Tibial nerve (tissue), 4 donors: ENCODE measurements around the gene SERPINC1. TPM values are rescaled to one million over a fixed set of nuclear protein-coding genes. Genes with fewer than 3 reads are reported as not detected.
"Not testable (repeated sequence)": the region's sequence is repeated elsewhere in the genome, so short reads cannot be mapped to it uniquely, and the experiment has no call there.

Source experiments
- DNase-seq, 2 donors: peaks; one replicate each; pipeline ENCODE4 v3.0.0-alpha.2; 2019; ENCODE audit warnings: low spot score in 2 of 2
- H3K27ac ChIP-seq, 4 donors: fragments of 200-600 bp; sonication (generic) in 3 of 4; one replicate each; pipeline ENCODE4 v1.5.1; 2017 to 2019; ENCODE audit warnings: mild to moderate bottlenecking in 1 of 4
- H3K27me3 ChIP-seq, 2 donors: fragments of 200-600 bp; sonication (generic) in 1 of 2; one replicate each; pipeline versions ENCODE4 v1.5.1 to v1.6.0; 2017 to 2019
- H3K36me3 ChIP-seq, 3 donors: fragments of 200-600 bp; sonication (generic); one replicate each; pipeline ENCODE4 v1.5.1; 2018 to 2019
- H3K4me1 ChIP-seq, 4 donors: fragments of 200-600 bp; sonication (generic) in 3 of 4; one replicate each; pipeline ENCODE4 v1.5.1; 2017 to 2019
- H3K4me3 ChIP-seq, 4 donors: fragments of 200-600 bp; sonication (generic) in 3 of 4; one replicate each; pipeline ENCODE4 v1.5.1; 2017 to 2019; ENCODE audit warnings: mild to moderate bottlenecking in 1 of 4, moderate library complexity in 1 of 4
- H3K9me3 ChIP-seq, 4 donors: fragments of 200-600 bp; sonication (generic) in 3 of 4; one replicate each; pipeline ENCODE4 v1.5.1; 2017 to 2019
- CTCF ChIP-seq, 5 experiments: fragments of 200-600 bp in 3 of 5; fragments of 450-650 bp in 2 of 5; sonication (generic) in 3 of 5; IDR thresholded peaks; one replicate each; pipeline ENCODE4 v1.5.1; 2016 to 2019; ENCODE audit warnings: antibody characterized with exemption in 5 of 5, mild to moderate bottlenecking in 3 of 5, moderate library complexity in 2 of 5
- EP300 ChIP-seq, 2 donors: sonication (generic); formaldehyde crosslinking; IDR thresholded peaks; one replicate each; pipeline ENCODE4 v1.6.1; 2017; ENCODE audit warnings: antibody characterized with exemption in 2 of 2, mild to moderate bottlenecking in 1 of 2
- POLR2A ChIP-seq, 2 donors: fragments of 450-650 bp; IDR thresholded peaks; one replicate each; pipeline ENCODE4 v1.6.1; 2017; ENCODE audit warnings: antibody characterized with exemption in 2 of 2, mild to moderate bottlenecking in 2 of 2, moderate library complexity in 2 of 2
- WGBS, 2 donors: methylation state at CpG; one replicate each; pipeline ENCODE4 v1.1.5; 2018; 5-methylcytosine and 5-hydroxymethylcytosine counted together
- total RNA-seq, 4 donors: library from RNA; depleted of rRNA; stranded (reverse); fragments of >200 nt; gene quantifications; one replicate each; pipeline ENCODE4 v1.1.0, GENCODE V29; 2016

Gene SERPINC1
- total RNA-seq: not detected

- Histone ChIP-seq H3K36me3 (peaks cover 0 to 3% (median 0%) of the 10 kb centered on the region in 3 donors), H3K27ac (no peak within 1 kb of the TSS), H3K4me1 (no peaks in the 10 kb centered on the region), H3K9me3 (no peaks in the 10 kb centered on the region), H3K27me3 (no peaks in the 10 kb centered on the region), H3K4me3 (no peak within 1 kb of the TSS)
- 86 to 94% methylated on average over 3 of the region's 3 CpGs for WGBS, 2 donors
- DNase-seq: no peak
- TF ChIP-seq CTCF (IDR thresholded peaks at IDR 0.05) (no peak), POLR2A (IDR thresholded peaks at IDR 0.05) (no peak), EP300 (IDR thresholded peaks at IDR 0.05) (no peak)
These were observed at the start of gene SERPINC1 for GRCh38 chr1:173917149-173917548. Gene SERPINC1 (minus strand): TSS chr1:173917327. CDS start chr1:173917259, 68 bp downstream.

GRCh38 chr1:173965896-173966295 is 48.8 kb upstream of the SERPINC1 start:
- H3K36me3 ChIP-seq: peaks cover 0 to 90% (median 16%) of the 10 kb centered on the region in 3 donors
- H3K4me1 ChIP-seq, H3K9me3 ChIP-seq, H3K4me3 ChIP-seq, H3K27me3 ChIP-seq, H3K27ac ChIP-seq, DNase-seq: not testable (repeated sequence)
- WGBS, 2 donors: 96 to 98% methylated on average over 5 of the region's 5 CpGs

- DNase-seq: no peak
- H3K4me1 ChIP-seq: peaks cover 0 to 3% (median 0%) of the 10 kb centered on the region in 4 donors
- H3K27ac ChIP-seq: no peak overlapping the region
- no peaks in the 10 kb centered on the region for H3K27me3 ChIP-seq
- peaks cover 0 to 89% (median 16%) of the 10 kb centered on the region in 3 donors for H3K36me3 ChIP-seq
- H3K9me3 ChIP-seq: no peaks in the 10 kb centered on the region
- 95 to 96% methylated on average over 1 of the region's 1 CpG for WGBS, 2 donors
- H3K4me3 ChIP-seq: no peak overlapping the region
- TF ChIP-seq CTCF (IDR thresholded peaks at IDR 0.05) (no peak), POLR2A (IDR thresholded peaks at IDR 0.05) (no peak), EP300 (IDR thresholded peaks at IDR 0.05) (no peak)
These were observed 46.4 kb upstream of the SERPINC1 start for GRCh38 chr1:173963477-173963876.

GRCh38 chr1:173960625-173961024 is 43.5 kb upstream of the SERPINC1 start:
- WGBS, 2 donors: 72 to 73% methylated on average over 5 of the region's 5 CpGs
- Histone ChIP-seq H3K36me3 (peaks cover 0 to 90% (median 16%) of the 10 kb centered on the region in 3 donors), H3K27me3 (no peaks in the 10 kb centered on the region), H3K4me3 (no peak overlapping the region), H3K27ac (no peak overlapping the region), H3K9me3 (no peaks in the 10 kb centered on the region), H3K4me1 (peaks cover 0 to 3% (median 0%) of the 10 kb centered on the region in 4 donors)
- DNase-seq: no peak
- TF ChIP-seq CTCF (IDR thresholded peaks at IDR 0.05): no peak
- no peak for TF ChIP-seq POLR2A (IDR thresholded peaks at IDR 0.05)
- no peak for TF ChIP-seq EP300 (IDR thresholded peaks at IDR 0.05)

GRCh38 chr1:173954179-173954578 is 37.1 kb upstream of the SERPINC1 start:
- Histone ChIP-seq H3K27me3 (no peaks in the 10 kb centered on the region), H3K9me3 (no peaks in the 10 kb centered on the region), H3K27ac (no peak overlapping the region), H3K36me3 (peaks cover 0 to 84% (median 17%) of the 10 kb centered on the region in 3 donors), H3K4me3 (no peak overlapping the region), H3K4me1 (no peaks in the 10 kb centered on the region)
- TF ChIP-seq EP300 (IDR thresholded peaks at IDR 0.05): no peak
- no peak for TF ChIP-seq CTCF (IDR thresholded peaks at IDR 0.05)
- TF ChIP-seq POLR2A (IDR thresholded peaks at IDR 0.05): no peak
- DNase-seq: no peak

GRCh38 chr1:173948594-173948993 is 31.5 kb upstream of the SERPINC1 start:
- TF ChIP-seq EP300 (IDR thresholded peaks at IDR 0.05) (no peak), CTCF (IDR thresholded peaks at IDR 0.05) (no peak), POLR2A (IDR thresholded peaks at IDR 0.05) (no peak)
- H3K9me3 ChIP-seq: no peaks in the 10 kb centered on the region
- no peaks in the 10 kb centered on the region for H3K27me3 ChIP-seq
- H3K27ac ChIP-seq: no peak overlapping the region
- H3K4me1 ChIP-seq: no peaks in the 10 kb centered on the region
- no peak for DNase-seq
- H3K4me3 ChIP-seq: no peak overlapping the region
- 99 to 100% methylated on average over 4 of the region's 4 CpGs for WGBS, 2 donors
- H3K36me3 ChIP-seq: peaks cover 0 to 85% (median 29%) of the 10 kb centered on the region in 3 donors
